GM23338 (cell line): ENCODE measurements around the gene FGF2. TPM values are rescaled to one million over a fixed set of nuclear protein-coding genes. Genes with fewer than 3 reads are reported as not detected.
A peak's percentile ranks its signal among the peaks of the same experiment; 100 is the strongest.

Source experiments
- ATAC-seq: fragments of 200-7000 bp; cut with Tn5 transposase; 3 replicates; pipeline ENCODE4 v1.9.1; 2020
- DNase-seq: peaks from one replicate; pipeline ENCODE4 v3.0.0-alpha.2; 2015; ENCODE audit warnings: low spot score
- H2AFZ ChIP-seq: fragments of 200-600 bp; sonication (generic); 2 replicates; pipeline ENCODE4 v1.8.0; 2016; ENCODE audit warnings: antibody characterized with exemption, mild to moderate bottlenecking, moderate library complexity
- H3F3A ChIP-seq: fragments of 200-600 bp; sonication (generic); replicated peaks from 2 replicates; pipeline ENCODE4 v1.8.0; 2017; ENCODE audit warnings: antibody characterized with exemption, mixed run types, low read depth
- H3K27ac ChIP-seq: fragments of 200-600 bp; sonication (generic); 2 replicates; pipeline ENCODE4 v1.6.1; 2016; ENCODE audit warnings: low read depth
- H3K27me3 ChIP-seq: fragments of 200-600 bp; sonication (generic); 2 replicates; pipeline ENCODE4 v1.8.0; 2016; ENCODE audit warnings: mild to moderate bottlenecking, mixed run types, moderate library complexity; ENCODE audit not compliant: insufficient read depth
- H3K36me3 ChIP-seq: fragments of 200-600 bp; sonication (generic); 2 replicates; pipeline ENCODE4 v1.8.0; 2016; ENCODE audit warnings: mild to moderate bottlenecking; ENCODE audit not compliant: insufficient read depth
- H3K4me1 ChIP-seq: fragments of 200-600 bp; sonication (generic); 2 replicates; pipeline ENCODE4 v1.8.0; 2016; ENCODE audit warnings: mild to moderate bottlenecking, moderate library complexity; ENCODE audit not compliant: insufficient read depth
- H3K4me2 ChIP-seq: fragments of 200-600 bp; sonication (generic); 2 replicates; pipeline ENCODE4 v1.7.1; 2017; ENCODE audit warnings: mixed run types
- H3K4me3 ChIP-seq: fragments of 200-600 bp; sonication (generic); 2 replicates; pipeline ENCODE4 v1.6.1; 2016; ENCODE audit warnings: mixed run types
- H3K79me2 ChIP-seq: fragments of 200-600 bp; sonication (generic); replicated peaks from 2 replicates; pipeline ENCODE4 v1.8.0; 2017; ENCODE audit warnings: mild to moderate bottlenecking; ENCODE audit not compliant: insufficient read depth
- H3K9me2 ChIP-seq: fragments of 200-600 bp; sonication (generic); 2 replicates; pipeline ENCODE4 v1.8.0; 2017; ENCODE audit not compliant: insufficient read depth
- H4K20me1 ChIP-seq: fragments of 200-600 bp; sonication (generic); replicated peaks from 2 replicates; pipeline ENCODE4 v1.8.0; 2017; ENCODE audit warnings: mild to moderate bottlenecking; ENCODE audit not compliant: insufficient read depth
- H3K27ac Mint-ChIP-seq: 2 replicates; pipeline ENCODE4 v1.8.0; 2020; ENCODE audit warnings: inconsistent platforms, mild to moderate bottlenecking, moderate library complexity, mixed read lengths
- H3K27me3 Mint-ChIP-seq: 3 replicates; pipeline ENCODE4 v1.8.0; 2022; ENCODE audit warnings: low read depth, mild to moderate bottlenecking, moderate library complexity, mixed read lengths, inconsistent platforms; ENCODE audit not compliant: insufficient read depth, poor library complexity
- H3K36me3 Mint-ChIP-seq: 3 replicates; pipeline ENCODE4 v1.8.0; 2021; ENCODE audit warnings: low read depth, mild to moderate bottlenecking, inconsistent platforms, moderate library complexity, mixed read lengths
- H3K4me1 Mint-ChIP-seq: 3 replicates; pipeline ENCODE4 v1.8.0; 2020; ENCODE audit warnings: mild to moderate bottlenecking, inconsistent platforms, mixed read lengths
- H3K4me3 Mint-ChIP-seq: 3 replicates; pipeline ENCODE4 v1.8.0; 2021; ENCODE audit warnings: moderate library complexity, mild to moderate bottlenecking, inconsistent platforms, mixed read lengths
- H3K9me3 Mint-ChIP-seq: 3 replicates; pipeline ENCODE4 v1.8.0; 2020; ENCODE audit warnings: moderate library complexity, mild to moderate bottlenecking, inconsistent platforms, mixed read lengths
- EZH2phosphoT487 ChIP-seq: fragments of 200-600 bp; sonication (generic); IDR thresholded peaks from one replicate; pipeline ENCODE4 v1.8.1; 2018; ENCODE audit warnings: antibody characterized with exemption; ENCODE audit not compliant: unreplicated experiment
- NANOG ChIP-seq: IDR thresholded peaks from 2 replicates; pipeline ENCODE4 v1.6.1; 2016; ENCODE audit warnings: antibody characterized with exemption, borderline replicate concordance
- POLR2AphosphoS5 ChIP-seq: IDR thresholded peaks from 2 replicates; pipeline ENCODE4 v1.6.1; 2016; ENCODE audit warnings: antibody characterized with exemption, low read depth
- ZNF331 ChIP-seq: fragments of 250-450 bp; sonication (Bioruptor Pico); IDR thresholded peaks from 2 replicates; pipeline ENCODE4 v1.5.0; 2020; ENCODE audit warnings: low read depth, mild to moderate bottlenecking, moderate library complexity
- polyA plus RNA-seq: library from polyadenylated mRNA; unstranded; fragments of >200 nt; fragmentation: Nextera tagmentation; extraction: Ambion mirVana; gene quantifications from 2 replicates; pipeline ENCODE4 v1.2.1, GENCODE V29; 2016
- total RNA-seq: library from RNA; depleted of rRNA; stranded (reverse); fragments of >200 nt; shearing (Covaris generic); gene quantifications from 2 replicates; pipeline ENCODE4 v1.2.3, GENCODE V29; 2014
- TF ChIP-seq, protein P1 (sequence below), 2 experiments: fragments of 200-600 bp in 1 of 2; sonication (generic) in 1 of 2; conservative IDR thresholded peaks; 2 replicates each; pipeline versions ENCODE4 v1.5.1 to v1.6.1; 2016 to 2017; ENCODE audit warnings: antibody characterized with exemption in 2 of 2, low read depth in 2 of 2, mild to moderate bottlenecking in 2 of 2, moderate library complexity in 1 of 2
- TF ChIP-seq, protein P2 (sequence below): IDR thresholded peaks from 2 replicates; pipeline ENCODE4 v1.6.1; 2016; ENCODE audit warnings: antibody characterized with exemption
- TF ChIP-seq, protein P3 (sequence below): IDR thresholded peaks from one replicate; pipeline ENCODE4 v1.6.1; 2018; ENCODE audit warnings: antibody characterized with exemption; ENCODE audit not compliant: unreplicated experiment

The FGF2 gene
- total and polyA plus RNA-seq, 2 experiments from 2014 or later, result 28.3 to 84.4 TPM

DNA sequence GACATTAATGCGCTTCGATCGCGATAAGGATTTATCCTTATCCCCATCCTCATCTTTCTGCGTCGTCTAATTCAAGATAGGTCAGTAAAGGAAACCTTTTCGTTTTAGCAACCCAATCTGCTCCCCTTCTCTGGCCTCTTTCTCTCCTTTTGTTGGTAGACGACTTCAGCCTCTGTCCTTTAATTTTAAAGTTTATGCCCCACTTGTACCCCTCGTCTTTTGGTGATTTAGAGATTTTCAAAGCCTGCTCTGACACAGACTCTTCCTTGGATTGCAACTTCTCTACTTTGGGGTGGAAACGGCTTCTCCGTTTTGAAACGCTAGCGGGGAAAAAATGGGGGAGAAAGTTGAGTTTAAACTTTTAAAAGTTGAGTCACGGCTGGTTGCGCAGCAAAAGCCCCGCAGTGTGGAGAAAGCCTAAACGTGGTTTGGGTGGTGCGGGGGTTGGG, 528 bp upstream of the FGF2 start (continued):
- TF ChIP-seq, protein P1, sequence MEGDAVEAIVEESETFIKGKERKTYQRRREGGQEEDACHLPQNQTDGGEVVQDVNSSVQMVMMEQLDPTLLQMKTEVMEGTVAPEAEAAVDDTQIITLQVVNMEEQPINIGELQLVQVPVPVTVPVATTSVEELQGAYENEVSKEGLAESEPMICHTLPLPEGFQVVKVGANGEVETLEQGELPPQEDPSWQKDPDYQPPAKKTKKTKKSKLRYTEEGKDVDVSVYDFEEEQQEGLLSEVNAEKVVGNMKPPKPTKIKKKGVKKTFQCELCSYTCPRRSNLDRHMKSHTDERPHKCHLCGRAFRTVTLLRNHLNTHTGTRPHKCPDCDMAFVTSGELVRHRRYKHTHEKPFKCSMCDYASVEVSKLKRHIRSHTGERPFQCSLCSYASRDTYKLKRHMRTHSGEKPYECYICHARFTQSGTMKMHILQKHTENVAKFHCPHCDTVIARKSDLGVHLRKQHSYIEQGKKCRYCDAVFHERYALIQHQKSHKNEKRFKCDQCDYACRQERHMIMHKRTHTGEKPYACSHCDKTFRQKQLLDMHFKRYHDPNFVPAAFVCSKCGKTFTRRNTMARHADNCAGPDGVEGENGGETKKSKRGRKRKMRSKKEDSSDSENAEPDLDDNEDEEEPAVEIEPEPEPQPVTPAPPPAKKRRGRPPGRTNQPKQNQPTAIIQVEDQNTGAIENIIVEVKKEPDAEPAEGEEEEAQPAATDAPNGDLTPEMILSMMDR (conservative IDR thresholded peaks at IDR 0.05; ENCODE audit: low read depth in 2 of 2), result no peak
- TF ChIP-seq EZH2phosphoT487, result no peak
- TF ChIP-seq, protein P2, sequence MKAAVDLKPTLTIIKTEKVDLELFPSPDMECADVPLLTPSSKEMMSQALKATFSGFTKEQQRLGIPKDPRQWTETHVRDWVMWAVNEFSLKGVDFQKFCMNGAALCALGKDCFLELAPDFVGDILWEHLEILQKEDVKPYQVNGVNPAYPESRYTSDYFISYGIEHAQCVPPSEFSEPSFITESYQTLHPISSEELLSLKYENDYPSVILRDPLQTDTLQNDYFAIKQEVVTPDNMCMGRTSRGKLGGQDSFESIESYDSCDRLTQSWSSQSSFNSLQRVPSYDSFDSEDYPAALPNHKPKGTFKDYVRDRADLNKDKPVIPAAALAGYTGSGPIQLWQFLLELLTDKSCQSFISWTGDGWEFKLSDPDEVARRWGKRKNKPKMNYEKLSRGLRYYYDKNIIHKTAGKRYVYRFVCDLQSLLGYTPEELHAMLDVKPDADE, result no peak
- TF ChIP-seq ZNF331 (CRISPR knock-in tag), result no peak

DNA sequence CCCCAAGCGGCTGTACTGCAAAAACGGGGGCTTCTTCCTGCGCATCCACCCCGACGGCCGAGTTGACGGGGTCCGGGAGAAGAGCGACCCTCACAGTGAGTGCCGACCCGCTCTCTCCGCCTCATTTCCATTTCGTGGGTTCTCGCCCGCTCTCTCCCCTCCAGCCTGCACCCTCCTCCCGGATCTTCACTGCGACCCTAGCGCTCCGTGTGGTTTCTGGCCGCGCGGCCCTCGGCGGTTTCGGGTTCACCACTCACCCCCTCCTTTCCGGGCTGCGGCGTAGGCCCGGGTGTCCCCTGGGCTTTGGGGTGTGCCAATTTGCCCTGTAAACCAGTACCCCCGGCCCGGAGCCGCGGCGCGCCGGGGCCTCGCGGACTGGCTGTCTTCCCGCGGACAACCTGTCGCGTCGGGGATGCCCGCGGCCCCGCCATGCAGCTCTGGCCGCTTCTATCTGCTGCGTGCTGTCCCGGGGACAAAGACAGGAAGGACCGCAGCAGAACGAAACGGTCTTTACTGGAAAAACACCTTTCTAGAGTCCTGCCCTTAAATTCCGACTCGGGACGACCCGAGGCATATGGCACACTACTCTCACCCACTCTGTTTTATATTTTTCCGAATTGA, 737 bp downstream of the FGF2 start:
- H3K36me3 ChIP-seq, result no peaks in the 10 kb centered on the region; the same call in 1 of the 2 replicates
- H3F3A ChIP-seq, result peaks cover 9% of the 10 kb centered on the region
- H3K4me1 ChIP-seq, result peaks cover 42% of the 10 kb centered on the region
- no peaks in the 10 kb centered on the region for H3K9me3 Mint-ChIP-seq
- peak overlapping the region; percentile 96 for H3K27ac Mint-ChIP-seq
- peaks cover under 1% of the 10 kb centered on the region; the same call in 1 of the 2 replicates for H4K20me1 ChIP-seq
- peaks cover 42% of the 10 kb centered on the region for H3K36me3 Mint-ChIP-seq
- ATAC-seq (peak; percentile 11), DNase-seq (peak; percentile 45)
- TF ChIP-seq NANOG (no peak), POLR2AphosphoS5 (peak; percentile 51; the same call in 1 of the 2 replicates)
- peak overlapping the region; percentile 68 for H3K4me3 ChIP-seq
- H3K4me2 ChIP-seq, result peak overlapping the region; percentile 72
- peaks cover 48% of the 10 kb centered on the region for H3K4me1 Mint-ChIP-seq
- H3K9me2 ChIP-seq, result no peaks in the 10 kb centered on the region
- H3K27me3 Mint-ChIP-seq, result peaks cover 17% of the 10 kb centered on the region
- H3K27me3 ChIP-seq, result no peaks in the 10 kb centered on the region
- peaks cover 65% of the 10 kb centered on the region for H3K79me2 ChIP-seq
- H3K4me3 Mint-ChIP-seq, result peak overlapping the region; percentile 86
- H3K27ac ChIP-seq, result peak overlapping the region; percentile 96
- no peak overlapping the region for H2AFZ ChIP-seq

DNA sequence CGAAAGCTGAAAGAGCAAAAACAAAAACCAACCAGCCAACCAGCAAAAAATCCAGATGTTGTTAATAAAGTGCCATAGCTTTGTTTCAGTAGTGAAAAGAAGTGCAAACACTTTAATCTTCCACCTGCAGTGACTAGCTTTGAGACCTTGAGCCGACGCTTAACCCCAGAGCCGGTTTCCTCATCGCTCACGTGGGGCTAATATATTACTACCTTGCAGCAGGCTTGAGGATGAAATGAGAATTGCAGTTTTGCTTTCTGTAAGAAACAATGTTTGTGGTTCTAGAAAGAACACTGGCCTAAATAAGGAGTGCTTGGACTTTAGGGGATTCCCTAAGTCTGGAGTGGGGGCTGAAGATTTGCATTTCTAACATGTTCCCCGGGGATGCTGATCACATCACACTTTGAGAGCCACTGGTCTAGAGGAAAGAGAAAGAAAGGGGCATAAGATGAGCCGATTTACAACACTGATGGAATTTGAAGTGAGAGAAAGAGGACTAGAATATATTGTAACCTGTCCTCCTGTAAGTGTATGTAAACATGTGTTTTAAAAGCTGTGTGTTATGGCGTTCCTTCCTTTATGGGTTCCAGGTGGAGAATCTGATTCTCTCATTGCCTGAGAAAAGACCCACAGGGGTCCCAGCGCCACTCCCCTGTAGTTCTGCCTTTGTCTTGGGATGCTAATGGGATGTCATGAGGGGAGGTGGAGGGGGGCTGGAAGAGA, 1.4 kb downstream of the FGF2 start:
- TF ChIP-seq NANOG (peak; percentile 81; the same call in 1 of the 2 replicates), POLR2AphosphoS5 (peak; percentile 52)
- TF ChIP-seq, protein P3, sequence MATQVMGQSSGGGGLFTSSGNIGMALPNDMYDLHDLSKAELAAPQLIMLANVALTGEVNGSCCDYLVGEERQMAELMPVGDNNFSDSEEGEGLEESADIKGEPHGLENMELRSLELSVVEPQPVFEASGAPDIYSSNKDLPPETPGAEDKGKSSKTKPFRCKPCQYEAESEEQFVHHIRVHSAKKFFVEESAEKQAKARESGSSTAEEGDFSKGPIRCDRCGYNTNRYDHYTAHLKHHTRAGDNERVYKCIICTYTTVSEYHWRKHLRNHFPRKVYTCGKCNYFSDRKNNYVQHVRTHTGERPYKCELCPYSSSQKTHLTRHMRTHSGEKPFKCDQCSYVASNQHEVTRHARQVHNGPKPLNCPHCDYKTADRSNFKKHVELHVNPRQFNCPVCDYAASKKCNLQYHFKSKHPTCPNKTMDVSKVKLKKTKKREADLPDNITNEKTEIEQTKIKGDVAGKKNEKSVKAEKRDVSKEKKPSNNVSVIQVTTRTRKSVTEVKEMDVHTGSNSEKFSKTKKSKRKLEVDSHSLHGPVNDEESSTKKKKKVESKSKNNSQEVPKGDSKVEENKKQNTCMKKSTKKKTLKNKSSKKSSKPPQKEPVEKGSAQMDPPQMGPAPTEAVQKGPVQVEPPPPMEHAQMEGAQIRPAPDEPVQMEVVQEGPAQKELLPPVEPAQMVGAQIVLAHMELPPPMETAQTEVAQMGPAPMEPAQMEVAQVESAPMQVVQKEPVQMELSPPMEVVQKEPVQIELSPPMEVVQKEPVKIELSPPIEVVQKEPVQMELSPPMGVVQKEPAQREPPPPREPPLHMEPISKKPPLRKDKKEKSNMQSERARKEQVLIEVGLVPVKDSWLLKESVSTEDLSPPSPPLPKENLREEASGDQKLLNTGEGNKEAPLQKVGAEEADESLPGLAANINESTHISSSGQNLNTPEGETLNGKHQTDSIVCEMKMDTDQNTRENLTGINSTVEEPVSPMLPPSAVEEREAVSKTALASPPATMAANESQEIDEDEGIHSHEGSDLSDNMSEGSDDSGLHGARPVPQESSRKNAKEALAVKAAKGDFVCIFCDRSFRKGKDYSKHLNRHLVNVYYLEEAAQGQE, result no peak
- Histone ChIP-seq H4K20me1 (peaks cover 7% of the 10 kb centered on the region; the same call in 1 of the 2 replicates), H3K36me3 (no peaks in the 10 kb centered on the region; the same call in 1 of the 2 replicates), H2AFZ (no peak overlapping the region), H3K27ac (peak overlapping the region; percentile 96), H3K9me2 (no peaks in the 10 kb centered on the region), H3K4me1 (peaks cover 49% of the 10 kb centered on the region), H3K4me2 (peak overlapping the region; percentile 72), H3K4me3 (peak overlapping the region; percentile 68), H3K27me3 (no peaks in the 10 kb centered on the region), H3F3A (peaks cover 9% of the 10 kb centered on the region), H3K79me2 (peaks cover 72% of the 10 kb centered on the region)
- DNase-seq (peak; percentile 95), ATAC-seq (peak; percentile 72)
- H3K4me3 Mint-ChIP-seq, result peak overlapping the region; percentile 86
- peaks cover 49% of the 10 kb centered on the region for H3K36me3 Mint-ChIP-seq
- peaks cover 17% of the 10 kb centered on the region for H3K27me3 Mint-ChIP-seq
- H3K27ac Mint-ChIP-seq, result peak overlapping the region; percentile 96
- H3K9me3 Mint-ChIP-seq, result no peaks in the 10 kb centered on the region
- peaks cover 55% of the 10 kb centered on the region for H3K4me1 Mint-ChIP-seq
